Karpas-422 (cell line): ENCODE results near the gene KIF18B. TPM values are rescaled to one million over a fixed set of nuclear protein-coding genes. Genes with fewer than 3 reads are reported as not detected.

ENCODE experiments used
- DNase-seq: peaks from one replicate; pipeline ENCODE4 v3.0.0-alpha.2; 2015
- H2AFZ ChIP-seq: fragments of 200-600 bp; sonication (generic); 2 replicates; pipeline ENCODE4 v1.6.1; 2014; ENCODE audit warnings: antibody characterized with exemption, low read length, mixed read lengths
- H3K27ac ChIP-seq: fragments of 200-600 bp; sonication (generic); 2 replicates; pipeline ENCODE4 v1.5.1; 2014; ENCODE audit warnings: mild to moderate bottlenecking, low read length, moderate library complexity
- H3K27me3 ChIP-seq: fragments of 200-600 bp; sonication (generic); 2 replicates; pipeline ENCODE4 v1.6.1; 2014; ENCODE audit warnings: low read length, mixed read lengths
- H3K36me3 ChIP-seq: fragments of 200-600 bp; sonication (generic); 2 replicates; pipeline ENCODE4 v1.6.1; 2014; ENCODE audit warnings: low read length, mixed read lengths; ENCODE audit not compliant: insufficient read depth
- H3K4me1 ChIP-seq: fragments of 200-600 bp; sonication (generic); 2 replicates; pipeline ENCODE4 v1.6.1; 2014; ENCODE audit warnings: mild to moderate bottlenecking, low read length, mixed read lengths
- H3K4me2 ChIP-seq: fragments of 200-600 bp; sonication (generic); 2 replicates; pipeline ENCODE4 v1.6.1; 2014; ENCODE audit warnings: low read length, low read depth, mild to moderate bottlenecking; ENCODE audit not compliant: poor library complexity, severe bottlenecking
- H3K4me3 ChIP-seq: fragments of 200-600 bp; sonication (generic); 2 replicates; pipeline ENCODE4 v1.5.1; 2014; ENCODE audit warnings: mild to moderate bottlenecking, antibody characterized with exemption, low read length, mixed read lengths
- H3K79me2 ChIP-seq: fragments of 200-600 bp; sonication (generic); 2 replicates; pipeline ENCODE4 v1.6.1; 2014; ENCODE audit warnings: mild to moderate bottlenecking, low read length, mixed read lengths
- H3K9ac ChIP-seq: fragments of 200-600 bp; sonication (generic); 2 replicates; pipeline ENCODE4 v1.6.0; 2014; ENCODE audit warnings: low read length
- H3K9me2 ChIP-seq: fragments of 200-600 bp; sonication (generic), shearing (Covaris generic); replicated peaks from 2 replicates; pipeline ENCODE4 v1.6.0; 2014; ENCODE audit warnings: mild to moderate bottlenecking, low read length, moderate library complexity; ENCODE audit not compliant: insufficient read depth
- H3K9me3 ChIP-seq: fragments of 300-700, 200-600 bp; sonication (generic); 2 replicates; pipeline ENCODE4 v1.6.1; 2014; ENCODE audit warnings: low read length, mixed read lengths
- H4K20me1 ChIP-seq: fragments of 200-600 bp; sonication (generic); 2 replicates; pipeline ENCODE4 v1.6.1; 2014; ENCODE audit warnings: mild to moderate bottlenecking, antibody characterized with exemption, low read length, low read depth; ENCODE audit not compliant: insufficient read depth
- total RNA-seq: library from RNA; depleted of rRNA; stranded (reverse); fragments of >200 nt; shearing (Covaris generic); gene quantifications from 2 replicates; pipeline ENCODE4 v1.2.3, GENCODE V29; 2014; ENCODE audit warnings: low replicate concordance

KIF18B gene
- total RNA-seq, 1 experiment from 2014 or later: 8.5 TPM

DNA sequence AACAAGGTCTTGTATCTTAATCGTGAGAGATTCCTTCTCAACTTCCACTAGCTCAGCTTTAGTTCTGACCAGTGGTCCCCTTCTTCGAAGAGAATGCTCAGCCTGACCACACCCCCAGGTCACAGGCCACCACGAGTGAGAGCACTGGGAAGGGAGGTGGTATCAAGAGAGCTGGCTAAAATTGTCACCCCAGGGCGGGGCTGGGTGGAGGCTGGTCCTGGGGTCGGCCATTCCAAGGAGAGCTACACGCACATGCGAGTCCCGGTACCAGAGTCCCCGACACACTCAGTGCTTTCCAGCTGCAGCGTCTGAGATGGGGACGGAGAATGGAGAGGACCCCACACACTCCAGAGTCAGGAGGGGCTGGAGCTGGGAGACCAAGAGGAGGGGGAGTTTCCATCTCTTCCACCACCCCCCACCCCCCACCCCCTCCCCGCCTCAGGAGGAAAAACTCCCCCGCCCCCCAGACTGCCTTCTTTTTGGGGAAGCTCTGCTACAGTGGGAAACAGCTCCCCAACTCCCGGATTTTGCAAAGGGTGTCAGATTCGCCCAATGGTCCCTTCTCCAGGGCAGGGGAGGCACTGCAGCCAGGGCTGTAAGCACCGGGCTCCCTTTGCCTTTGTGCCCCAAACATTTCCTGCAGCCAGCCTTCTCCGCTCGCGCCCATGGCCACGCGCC, 18.9 kb upstream of the KIF18B start:
- H3K36me3 ChIP-seq: no peaks in the 10 kb centered on the region
- no peak overlapping the region for H2AFZ ChIP-seq
- no peak overlapping the region for H3K9ac ChIP-seq
- no peaks in the 10 kb centered on the region for H3K27me3 ChIP-seq
- no peaks in the 10 kb centered on the region for H4K20me1 ChIP-seq
- peaks cover 28% of the 10 kb centered on the region for H3K4me1 ChIP-seq
- H3K4me2 ChIP-seq: no peak overlapping the region
- no peak overlapping the region for H3K4me3 ChIP-seq
- no peaks in the 10 kb centered on the region for H3K9me2 ChIP-seq
- no peaks in the 10 kb centered on the region for H3K79me2 ChIP-seq
- H3K9me3 ChIP-seq: no peaks in the 10 kb centered on the region
- no peak for DNase-seq
- H3K27ac ChIP-seq: no peak overlapping the region

- Histone ChIP-seq H2AFZ (no peak overlapping the region), H3K36me3 (no peaks in the 10 kb centered on the region), H3K9ac (no peak overlapping the region), H3K4me3 (no peak overlapping the region), H4K20me1 (no peaks in the 10 kb centered on the region), H3K4me2 (no peak overlapping the region), H3K27ac (no peak overlapping the region), H3K4me1 (peaks cover 28% of the 10 kb centered on the region), H3K9me3 (no peaks in the 10 kb centered on the region), H3K79me2 (no peaks in the 10 kb centered on the region), H3K27me3 (no peaks in the 10 kb centered on the region), H3K9me2 (no peaks in the 10 kb centered on the region)
- DNase-seq: peak; percentile 79
Measured at GRCh38 chr17:44965481-44966234, 18.1 kb upstream of the KIF18B start.

- Histone ChIP-seq H3K9ac (0 out of 2 replicates have a peak overlapping the region, but pooled peaks have one; percentile 1), H4K20me1 (no peaks in the 10 kb centered on the region), H3K9me2 (no peaks in the 10 kb centered on the region), H3K27me3 (no peaks in the 10 kb centered on the region), H3K4me1 (peaks cover 13% of the 10 kb centered on the region), H3K27ac (no peak overlapping the region), H2AFZ (no peak overlapping the region), H3K4me2 (no peak overlapping the region), H3K79me2 (no peaks in the 10 kb centered on the region), H3K36me3 (no peaks in the 10 kb centered on the region), H3K9me3 (no peaks in the 10 kb centered on the region), H3K4me3 (no peak overlapping the region)
- peak; percentile 51 for DNase-seq
Measured at GRCh38 chr17:44961921-44962350, 14.4 kb upstream of the KIF18B start.

DNA sequence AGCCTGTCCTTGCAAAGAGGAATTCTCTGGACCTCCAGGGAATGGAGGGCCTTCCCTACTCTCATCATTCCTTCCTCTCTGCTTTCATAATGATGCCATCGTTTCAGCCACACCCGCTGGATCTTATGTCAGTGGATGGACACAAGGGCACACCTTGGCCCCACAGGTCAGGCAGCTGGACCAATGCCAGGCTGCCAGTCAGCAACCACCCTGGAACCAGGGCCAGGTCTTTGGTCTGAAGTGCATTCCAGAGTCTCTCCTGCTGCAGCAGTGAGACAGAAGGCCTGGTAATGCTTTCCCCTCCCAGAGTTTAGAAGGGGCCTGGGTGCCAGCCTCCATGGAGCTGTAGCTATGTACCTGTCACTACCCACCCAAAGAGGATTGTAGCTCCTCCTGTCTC, 13.1 kb upstream of the KIF18B start:
- H3K4me3 ChIP-seq: no peak overlapping the region
- H3K79me2 ChIP-seq: no peaks in the 10 kb centered on the region
- no peaks in the 10 kb centered on the region for H4K20me1 ChIP-seq
- no peaks in the 10 kb centered on the region for H3K27me3 ChIP-seq
- no peak for DNase-seq
- H3K9me2 ChIP-seq: no peaks in the 10 kb centered on the region
- H3K4me1 ChIP-seq: peaks cover 11% of the 10 kb centered on the region
- H2AFZ ChIP-seq: no peak overlapping the region
- no peaks in the 10 kb centered on the region for H3K36me3 ChIP-seq
- no peak overlapping the region for H3K4me2 ChIP-seq
- no peaks in the 10 kb centered on the region for H3K9me3 ChIP-seq
- no peak overlapping the region for H3K9ac ChIP-seq
- H3K27ac ChIP-seq: no peak overlapping the region

DNA sequence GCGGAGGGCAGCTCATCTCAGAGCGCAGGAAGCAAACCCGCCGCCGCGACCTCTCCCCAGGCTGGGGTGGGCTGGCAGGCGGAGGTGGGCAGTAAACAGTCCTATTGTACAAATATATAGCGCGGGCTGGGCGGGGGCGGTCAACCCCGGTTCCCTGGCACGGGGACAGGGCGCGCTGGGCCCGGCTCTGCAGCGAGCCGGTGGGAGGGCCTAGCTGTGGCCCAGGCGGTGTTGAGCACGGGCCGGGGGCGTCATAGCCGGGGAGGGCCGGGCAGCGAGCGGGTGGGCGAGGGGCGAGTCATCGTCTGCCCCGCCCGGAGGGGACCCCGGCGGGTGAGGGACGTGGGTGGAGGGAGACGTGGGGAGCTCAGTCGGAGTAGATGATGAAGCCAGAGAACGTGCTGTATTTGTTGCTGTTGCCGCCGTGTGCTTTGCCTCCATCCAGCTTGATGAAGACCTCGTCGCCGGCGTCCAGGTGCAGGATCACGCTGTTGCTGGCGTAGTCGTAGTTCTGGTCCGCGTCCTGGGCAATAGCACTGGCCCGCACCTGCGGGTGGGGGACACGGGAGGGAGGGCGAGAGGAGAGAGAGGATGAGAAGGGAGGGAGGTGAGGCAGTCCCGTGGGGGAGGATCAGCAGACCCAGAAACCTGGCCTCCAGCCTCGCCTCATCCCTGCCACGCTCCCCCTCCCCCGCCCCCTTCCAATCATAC, 12.4 kb upstream of the KIF18B start:
- Histone ChIP-seq H2AFZ (no peak overlapping the region), H3K4me3 (no peak overlapping the region)

DNA sequence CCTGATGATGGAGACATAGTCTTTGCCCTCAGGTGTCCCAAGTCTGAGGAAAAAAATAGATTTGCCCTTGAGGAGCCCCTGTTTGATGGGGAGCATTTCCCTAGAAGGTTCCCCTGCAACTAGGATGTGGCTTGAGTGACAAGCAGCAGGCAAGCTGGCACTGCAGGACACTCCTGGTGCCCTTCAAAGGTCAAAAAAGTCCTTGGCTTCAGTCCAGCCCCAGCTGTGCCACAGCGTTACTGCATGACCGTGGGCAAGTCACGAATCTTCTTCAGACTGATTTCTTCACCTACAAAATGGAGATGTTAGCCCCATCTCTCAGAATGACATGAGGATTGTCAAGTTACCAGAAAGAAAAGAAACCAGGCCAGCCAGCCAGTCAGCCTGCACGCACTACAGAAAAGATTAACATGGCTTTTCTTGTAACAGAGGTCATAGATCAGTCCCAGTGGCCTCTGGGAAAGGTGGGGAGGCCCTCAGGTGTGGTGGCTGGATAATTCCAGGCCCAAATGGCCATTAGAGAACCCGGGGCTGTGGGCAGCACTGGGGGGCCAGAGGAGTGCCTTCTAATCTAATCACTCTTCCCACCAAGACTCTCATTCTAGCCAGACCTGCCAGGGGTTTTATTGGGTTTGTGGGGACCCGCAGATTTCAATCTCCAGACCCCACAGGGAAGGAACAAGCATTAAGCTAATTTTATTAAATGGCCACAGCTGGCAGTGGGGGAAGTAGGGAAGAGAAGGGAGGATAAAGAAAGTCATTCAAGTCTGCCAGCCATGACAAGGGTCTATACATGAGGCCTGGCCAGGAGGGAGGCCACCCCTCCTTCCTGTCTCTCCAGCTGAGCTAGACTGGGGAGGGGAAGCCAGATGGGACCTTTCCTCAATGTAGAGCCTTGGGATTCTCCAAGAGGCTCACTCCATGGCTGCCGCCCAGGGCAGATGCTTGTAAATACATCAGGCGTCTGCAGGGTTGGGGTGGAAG, 9.7 kb upstream of the KIF18B start:
- peaks cover 4% of the 10 kb centered on the region for H3K4me1 ChIP-seq
- no peak overlapping the region for H3K4me3 ChIP-seq
- H3K9me2 ChIP-seq: no peaks in the 10 kb centered on the region
- no peak overlapping the region for H3K27ac ChIP-seq
- no peak overlapping the region for H3K4me2 ChIP-seq
- no peaks in the 10 kb centered on the region for H4K20me1 ChIP-seq
- DNase-seq: no peak
- H3K9ac ChIP-seq: no peak overlapping the region
- no peaks in the 10 kb centered on the region for H3K9me3 ChIP-seq
- no peaks in the 10 kb centered on the region for H3K27me3 ChIP-seq
- H3K79me2 ChIP-seq: no peaks in the 10 kb centered on the region
- H2AFZ ChIP-seq: no peak overlapping the region
- no peaks in the 10 kb centered on the region for H3K36me3 ChIP-seq

More for the DNA sequence above, 12.4 kb upstream of the KIF18B start:
- H3K9ac ChIP-seq: no peak overlapping the region
- peaks cover 5% of the 10 kb centered on the region for H3K4me1 ChIP-seq
- no peak for DNase-seq
- H3K9me2 ChIP-seq: no peaks in the 10 kb centered on the region
- H3K36me3 ChIP-seq: no peaks in the 10 kb centered on the region
- H4K20me1 ChIP-seq: no peaks in the 10 kb centered on the region
- H3K4me2 ChIP-seq: no peak overlapping the region
- no peaks in the 10 kb centered on the region for H3K9me3 ChIP-seq
- H3K27ac ChIP-seq: no peak overlapping the region
- H3K27me3 ChIP-seq: no peaks in the 10 kb centered on the region
- H3K79me2 ChIP-seq: no peaks in the 10 kb centered on the region

GRCh38 chr17:44955674-44956425, 8.3 kb upstream of the KIF18B start:
- Histone ChIP-seq H2AFZ (no peak overlapping the region), H3K27ac (no peak overlapping the region), H3K9me2 (no peaks in the 10 kb centered on the region), H3K9ac (no peak overlapping the region), H4K20me1 (no peaks in the 10 kb centered on the region), H3K4me3 (no peak overlapping the region), H3K79me2 (no peaks in the 10 kb centered on the region), H3K27me3 (no peaks in the 10 kb centered on the region), H3K4me2 (no peak overlapping the region), H3K9me3 (no peaks in the 10 kb centered on the region), H3K4me1 (no peaks in the 10 kb centered on the region), H3K36me3 (no peaks in the 10 kb centered on the region)
- DNase-seq: no peak
